Upper lobe of right lung (tissue), 1 donor: Measurements from ENCODE around the gene TNS1. TPM values are rescaled to one million over a fixed set of nuclear protein-coding genes. Genes with fewer than 3 reads are reported as not detected.

Source experiments
- ATAC-seq: fragments of 200-7000 bp; cut with Tn5 transposase; one replicate; pipeline ENCODE4 v1.9.1; 2020; ENCODE audit warnings: mild to moderate bottlenecking, moderate library complexity
- DNase-seq: peaks from one replicate; pipeline ENCODE4 v3.0.0-alpha.2; 2020
- H3K27ac ChIP-seq: fragments of 200-600 bp; one replicate; pipeline ENCODE4 v1.8.0; 2022
- H3K27me3 ChIP-seq: fragments of 200-600 bp; one replicate; pipeline ENCODE4 v1.8.0; 2022; ENCODE audit warnings: mild to moderate bottlenecking
- H3K36me3 ChIP-seq: fragments of 200-600 bp; one replicate; pipeline ENCODE4 v1.8.0; 2022
- H3K4me1 ChIP-seq: fragments of 200-600 bp; one replicate; pipeline ENCODE4 v1.8.0; 2022
- H3K4me3 ChIP-seq: fragments of 200-600 bp; one replicate; pipeline ENCODE4 v1.8.0; 2022; ENCODE audit warnings: mild to moderate bottlenecking
- H3K9me3 ChIP-seq: fragments of 200-600 bp; one replicate; pipeline ENCODE4 v1.8.0; 2022
- intact Hi-C: fragments of 100-400 bp; cut with DNase I; formaldehyde crosslinking; loops from one replicate; pipeline ENCODE4 v1.11.0; 2022
- total RNA-seq: library from RNA; stranded (reverse); fragmentation: NEBNext Ultra II Directional; extraction: Animal tissue kit (Norgen Biotek cat#: 25700); gene quantifications from one replicate; pipeline ENCODE4 v1.2.1, GENCODE V29; 2021
- TF ChIP-seq, protein P1 (sequence below): fragments of 200-600 bp; IDR thresholded peaks from one replicate; pipeline ENCODE4 v1.8.0; 2022; ENCODE audit warnings: antibody characterized with exemption
- donor health status: DM: no; HTN: yes; CAD: no; lungs with severe emphysema.

TNS1 gene
- total RNA-seq, 1 donor from 2014 or later = 669 TPM

DNA sequence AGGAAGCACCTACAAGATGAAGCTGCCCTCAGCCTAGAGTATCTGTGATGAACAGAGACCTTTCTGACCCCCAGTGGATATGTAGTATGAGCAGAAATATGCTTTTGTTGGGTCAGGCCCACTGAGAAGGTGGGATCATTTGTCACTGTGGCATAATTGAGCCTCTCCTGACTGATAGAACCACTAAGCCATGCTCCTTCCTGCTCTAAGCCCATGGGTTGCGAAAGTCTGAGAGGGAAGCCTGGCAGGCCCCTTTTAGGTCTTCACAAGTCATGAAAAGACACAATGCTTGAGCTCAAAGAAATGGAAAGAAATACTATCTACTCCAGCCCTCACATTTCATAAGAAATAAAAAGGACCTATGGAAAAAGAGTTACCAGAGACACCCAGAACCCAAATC is 127.7 kb downstream of the TNS1 start:
- DNase-seq = no peak
- Histone ChIP-seq H3K4me1 (no peaks in the 10 kb centered on the region), H3K27ac (no peak overlapping the region), H3K36me3 (peaks cover 97% of the 10 kb centered on the region), H3K27me3 (no peaks in the 10 kb centered on the region), H3K9me3 (no peaks in the 10 kb centered on the region), H3K4me3 (no peak overlapping the region)
- TF ChIP-seq, protein P1, sequence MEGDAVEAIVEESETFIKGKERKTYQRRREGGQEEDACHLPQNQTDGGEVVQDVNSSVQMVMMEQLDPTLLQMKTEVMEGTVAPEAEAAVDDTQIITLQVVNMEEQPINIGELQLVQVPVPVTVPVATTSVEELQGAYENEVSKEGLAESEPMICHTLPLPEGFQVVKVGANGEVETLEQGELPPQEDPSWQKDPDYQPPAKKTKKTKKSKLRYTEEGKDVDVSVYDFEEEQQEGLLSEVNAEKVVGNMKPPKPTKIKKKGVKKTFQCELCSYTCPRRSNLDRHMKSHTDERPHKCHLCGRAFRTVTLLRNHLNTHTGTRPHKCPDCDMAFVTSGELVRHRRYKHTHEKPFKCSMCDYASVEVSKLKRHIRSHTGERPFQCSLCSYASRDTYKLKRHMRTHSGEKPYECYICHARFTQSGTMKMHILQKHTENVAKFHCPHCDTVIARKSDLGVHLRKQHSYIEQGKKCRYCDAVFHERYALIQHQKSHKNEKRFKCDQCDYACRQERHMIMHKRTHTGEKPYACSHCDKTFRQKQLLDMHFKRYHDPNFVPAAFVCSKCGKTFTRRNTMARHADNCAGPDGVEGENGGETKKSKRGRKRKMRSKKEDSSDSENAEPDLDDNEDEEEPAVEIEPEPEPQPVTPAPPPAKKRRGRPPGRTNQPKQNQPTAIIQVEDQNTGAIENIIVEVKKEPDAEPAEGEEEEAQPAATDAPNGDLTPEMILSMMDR = no peak
- intact Hi-C loops = no loop called here
- no peak for ATAC-seq

DNA sequence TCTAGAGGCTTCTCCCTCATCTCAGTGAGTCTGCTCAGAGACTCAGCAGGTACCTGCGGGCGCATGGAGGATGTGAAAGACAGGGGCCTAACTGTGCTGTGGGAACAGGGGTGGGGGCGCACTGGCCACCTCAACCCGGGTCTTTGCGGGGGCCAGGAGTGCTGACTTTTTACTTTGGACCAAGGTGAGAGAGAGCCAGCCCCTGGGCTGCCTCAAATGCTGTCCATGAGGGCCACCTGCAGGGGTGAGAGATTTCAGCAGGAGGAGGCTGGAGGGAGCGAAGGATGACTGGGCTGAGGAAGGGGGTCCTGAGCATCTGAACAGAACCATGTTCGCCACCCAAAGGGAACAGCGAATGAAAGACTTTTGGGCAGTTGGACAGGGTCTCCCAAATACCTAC is 129.4 kb downstream of the TNS1 start:
- peaks cover 97% of the 10 kb centered on the region for H3K36me3 ChIP-seq
- ATAC-seq (no peak), DNase-seq (no peak)
- TF ChIP-seq, protein P1 = no peak
- H3K27ac ChIP-seq = no peak overlapping the region
- no peak overlapping the region for H3K4me3 ChIP-seq
- intact Hi-C loops = no loop called here
- H3K27me3 ChIP-seq = no peaks in the 10 kb centered on the region
- H3K4me1 ChIP-seq = no peaks in the 10 kb centered on the region
- no peaks in the 10 kb centered on the region for H3K9me3 ChIP-seq

DNA sequence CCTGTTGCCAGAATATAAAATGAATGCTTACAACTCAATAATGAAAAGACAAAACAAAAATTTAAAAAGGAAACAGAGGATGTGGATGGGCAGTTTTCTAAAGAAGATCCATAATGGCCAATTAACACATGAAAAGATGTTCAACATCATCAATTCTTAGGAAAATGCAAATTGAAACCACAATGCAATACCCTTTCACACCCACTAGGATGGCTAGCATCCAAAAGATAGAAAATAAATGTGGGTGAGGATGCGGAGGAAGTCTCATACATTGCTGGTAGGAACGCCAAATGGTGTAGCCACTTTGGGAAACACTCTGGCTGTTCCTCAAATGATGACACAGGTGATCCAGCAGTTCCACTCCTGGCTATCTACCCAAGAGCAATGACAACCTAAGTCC is 130.5 kb downstream of the TNS1 start:
- Histone ChIP-seq H3K4me3 (no peak overlapping the region), H3K4me1 (no peaks in the 10 kb centered on the region), H3K27me3 (no peaks in the 10 kb centered on the region), H3K9me3 (no peaks in the 10 kb centered on the region), H3K36me3 (peaks cover 97% of the 10 kb centered on the region), H3K27ac (no peak overlapping the region)
- TF ChIP-seq, protein P1 = no peak
- intact Hi-C loops = no loop called here
- ATAC-seq (no peak), DNase-seq (no peak)

DNA sequence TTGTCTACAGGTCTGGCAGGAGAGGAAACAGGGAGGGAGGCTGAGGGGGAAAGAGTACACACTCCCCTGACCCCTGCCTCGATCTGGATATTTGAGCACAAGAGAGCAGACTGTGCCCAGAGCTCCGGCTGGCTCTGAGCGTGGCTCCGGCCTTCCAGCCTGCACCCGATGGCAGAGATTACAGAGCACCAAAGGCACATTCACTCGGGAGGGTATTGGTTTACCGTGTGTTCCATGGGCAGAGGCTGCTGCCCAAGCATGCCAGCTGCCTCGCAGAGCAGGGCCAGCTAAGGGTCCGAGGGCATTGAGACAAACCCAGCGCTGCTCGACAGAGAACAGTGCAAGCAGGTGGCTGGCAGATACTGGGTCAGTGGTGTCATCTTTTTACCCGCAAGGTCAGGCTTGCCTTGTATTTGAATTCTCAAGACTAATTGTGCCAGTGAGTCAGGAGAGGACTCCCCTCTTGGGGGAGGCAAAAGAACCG is 132.2 kb downstream of the TNS1 start:
- intact Hi-C loops = no loop called here
- TF ChIP-seq, protein P1 = no peak
- Histone ChIP-seq H3K27ac (no peak overlapping the region), H3K36me3 (peaks cover 96% of the 10 kb centered on the region), H3K4me3 (no peak overlapping the region), H3K4me1 (no peaks in the 10 kb centered on the region), H3K27me3 (no peaks in the 10 kb centered on the region), H3K9me3 (no peaks in the 10 kb centered on the region)
- ATAC-seq (no peak), DNase-seq (no peak)

DNA sequence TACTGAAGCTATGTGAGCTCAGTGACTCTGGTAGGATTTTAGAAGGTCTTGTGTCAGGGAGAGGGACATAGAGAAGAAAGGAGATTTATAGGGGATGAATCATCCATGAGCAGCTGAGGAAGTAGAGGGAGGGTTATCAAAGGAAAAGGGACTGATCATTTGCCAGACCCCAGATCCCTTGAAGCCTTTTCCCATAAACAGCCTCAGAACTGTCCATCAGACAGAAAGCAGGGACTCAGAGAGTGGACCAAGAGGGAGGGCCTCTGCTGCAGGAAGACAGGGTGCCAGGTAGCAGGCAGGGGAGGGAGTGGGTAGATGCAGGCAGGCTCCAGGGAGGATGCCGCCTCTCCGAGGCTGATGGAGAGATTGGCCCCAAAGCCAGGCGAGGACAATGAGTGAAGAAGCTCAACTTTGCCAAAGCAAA is 133.9 kb downstream of the TNS1 start:
- H3K27ac ChIP-seq = no peak overlapping the region
- no peaks in the 10 kb centered on the region for H3K9me3 ChIP-seq
- DNase-seq = no peak
- TF ChIP-seq, protein P1 = no peak
- H3K4me1 ChIP-seq = no peaks in the 10 kb centered on the region
- ATAC-seq = no peak
- peaks cover 96% of the 10 kb centered on the region for H3K36me3 ChIP-seq
- H3K4me3 ChIP-seq = no peak overlapping the region
- intact Hi-C loops = no loop called here
- H3K27me3 ChIP-seq = no peaks in the 10 kb centered on the region
